GM21526 (cell line): Measurements from ENCODE around the gene MAGED4B.
"Not testable (repeated sequence)": the region's sequence is repeated elsewhere in the genome, so short reads cannot be mapped to it uniquely, and the experiment has no call there.

Experiments
- ATAC-seq: cut with Tn5 transposase; IDR thresholded peaks from one replicate; pipeline ENCODE4 v1.9.1; 2021; ENCODE audit warnings: moderate library complexity; ENCODE audit not compliant: unreplicated experiment, low FRiP score

Gene MAGED4B

GRCh38 chrX:52068666-52069640 lies at the start of gene MAGED4B:
Gene MAGED4B, minus strand, starts transcription at chrX:52069183. Its CDS starts 1,011 bp downstream, at chrX:52068172.
- not testable (repeated sequence) for ATAC-seq

GRCh38 chrX:52118262-52118661 lies 49.3 kb upstream of the MAGED4B start:
- no peak for ATAC-seq

GRCh38 chrX:52082578-52082977 lies 13.6 kb upstream of the MAGED4B start:
- no peak for ATAC-seq

GRCh38 chrX:52078131-52078530 lies 9.1 kb upstream of the MAGED4B start:
- no peak for ATAC-seq

GRCh38 chrX:52042288-52042687 lies 26.7 kb downstream of the MAGED4B start:
- ATAC-seq, result not testable (repeated sequence)

GRCh38 chrX:52034211-52034610 lies 34.8 kb downstream of the MAGED4B start:
- ATAC-seq, result no peak

GRCh38 chrX:52031371-52031770 lies 37.6 kb downstream of the MAGED4B start:
- no peak for ATAC-seq

GRCh38 chrX:52015794-52016193 lies 53.2 kb downstream of the MAGED4B start:
- no peak for ATAC-seq
